ENCODE measurements around the gene LILRA1. TPM values are rescaled to one million over a fixed set of nuclear protein-coding genes. Genes with fewer than 3 reads are reported as not detected.

The LILRA1 gene
- total and polyA plus RNA-seq, 2 donors from 2014 or later: 0.43 to 2.2 TPM

GRCh38 chr19:54554896-54555295 is 38.5 kb upstream of the LILRA1 start:
- no peak for TF ChIP-seq CTCF (IDR thresholded peaks at IDR 0.05; ENCODE audit: borderline replicate concordance, extremely low read depth, insufficient read depth)
- Histone ChIP-seq H3K9me3 (ENCODE audit: control insufficient read depth in 2 of 3, insufficient read depth in 1 of 3, low read length in 3 of 3) (no peaks in the 10 kb centered on the region), H3K9ac (ENCODE audit: low read length in 3 of 3) (no peak overlapping the region), H3K4me1 (ENCODE audit: control insufficient read depth in 2 of 3, insufficient read depth in 2 of 3, low read depth in 1 of 3, low read length in 3 of 3) (no peaks in the 10 kb centered on the region), H3K27ac (ENCODE audit: low read depth in 2 of 2, low read length in 2 of 2) (no peak overlapping the region), H3K27me3 (ENCODE audit: control insufficient read depth, insufficient read depth, low read length) (no peaks in the 10 kb centered on the region), H3K4me3 (ENCODE audit: low read length in 3 of 3) (no peak overlapping the region), H3K36me3 (ENCODE audit: control insufficient read depth in 2 of 3, insufficient read depth in 3 of 3, low read length in 3 of 3) (no peaks in the 10 kb centered on the region)
- FAIRE-seq (no peak), DNase-seq (no peak)
- intact Hi-C loops (cut with DNase I): no loop called here

DNA sequence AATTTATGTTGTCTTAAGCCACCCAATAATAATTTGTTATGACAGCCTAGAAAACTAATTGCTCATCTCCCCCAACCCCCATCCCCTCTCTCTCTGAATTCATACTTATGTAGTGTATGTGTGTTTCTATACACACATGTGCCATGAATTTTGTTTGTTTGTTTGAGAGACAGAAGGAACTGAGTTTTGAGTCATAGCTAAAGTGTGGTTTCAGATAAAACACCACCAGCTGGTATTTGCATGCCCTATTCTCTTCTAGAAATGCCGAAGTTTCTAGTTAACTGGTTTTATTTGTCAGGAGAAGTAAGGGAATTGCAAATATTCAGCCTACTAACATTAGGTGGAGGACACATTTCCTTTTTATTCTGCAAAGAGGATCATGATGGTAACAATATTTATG is 37.2 kb upstream of the LILRA1 start:
- FAIRE-seq (no peak), DNase-seq (no peak)
- no peaks in the 10 kb centered on the region for H3K27me3 ChIP-seq (ENCODE audit: control insufficient read depth, insufficient read depth, low read length)
- intact Hi-C loops (cut with DNase I): no loop called here
- no peak overlapping the region for H3K9ac ChIP-seq (ENCODE audit: low read length in 3 of 3)
- no peaks in the 10 kb centered on the region for H3K9me3 ChIP-seq (ENCODE audit: control insufficient read depth in 2 of 3, insufficient read depth in 1 of 3, low read length in 3 of 3)
- no peaks in the 10 kb centered on the region for H3K4me1 ChIP-seq (ENCODE audit: control insufficient read depth in 2 of 3, insufficient read depth in 2 of 3, low read depth in 1 of 3, low read length in 3 of 3)
- H3K4me3 ChIP-seq (ENCODE audit: low read length in 3 of 3): no peak overlapping the region
- no peak for TF ChIP-seq CTCF (IDR thresholded peaks at IDR 0.05; ENCODE audit: borderline replicate concordance, extremely low read depth, insufficient read depth)
- no peaks in the 10 kb centered on the region for H3K36me3 ChIP-seq (ENCODE audit: control insufficient read depth in 2 of 3, insufficient read depth in 3 of 3, low read length in 3 of 3)
- no peak overlapping the region for H3K27ac ChIP-seq (ENCODE audit: low read depth in 2 of 2, low read length in 2 of 2)

DNA sequence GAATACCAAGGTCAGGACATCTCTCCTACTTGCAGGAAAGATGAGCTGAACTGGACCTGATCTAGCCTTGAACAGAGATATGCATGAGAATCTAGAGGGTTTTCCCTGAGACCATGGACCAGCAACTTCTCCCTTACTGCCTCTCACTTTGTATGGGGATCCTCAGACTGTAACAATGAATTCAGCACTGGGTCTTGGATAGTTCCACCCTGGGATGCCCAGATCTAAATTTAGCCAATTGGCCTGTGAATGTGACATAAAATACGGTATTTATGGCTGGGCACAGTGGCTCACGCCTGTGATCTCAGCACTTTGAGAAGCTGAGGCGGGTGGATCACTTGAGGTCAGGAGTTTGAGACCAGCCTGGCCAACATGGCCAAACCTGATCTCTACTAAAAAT is 35.1 kb upstream of the LILRA1 start:
- no peak for FAIRE-seq

More for the DNA sequence above, 35.1 kb upstream of the LILRA1 start:
- intact Hi-C loops (cut with DNase I): no loop called here
- peak in 2 of 5 donors; percentile 10 to 27 for DNase-seq
- TF ChIP-seq CTCF (IDR thresholded peaks at IDR 0.05; ENCODE audit: borderline replicate concordance, extremely low read depth, insufficient read depth): no peak
- Histone ChIP-seq H3K4me1 (ENCODE audit: control insufficient read depth in 2 of 3, insufficient read depth in 2 of 3, low read depth in 1 of 3, low read length in 3 of 3) (no peaks in the 10 kb centered on the region), H3K27ac (ENCODE audit: low read depth in 2 of 2, low read length in 2 of 2) (no peak overlapping the region), H3K36me3 (ENCODE audit: control insufficient read depth in 2 of 3, insufficient read depth in 3 of 3, low read length in 3 of 3) (no peaks in the 10 kb centered on the region), H3K4me3 (ENCODE audit: low read length in 3 of 3) (no peak overlapping the region), H3K27me3 (ENCODE audit: control insufficient read depth, insufficient read depth, low read length) (no peaks in the 10 kb centered on the region), H3K9me3 (ENCODE audit: control insufficient read depth in 2 of 3, insufficient read depth in 1 of 3, low read length in 3 of 3) (no peaks in the 10 kb centered on the region), H3K9ac (ENCODE audit: low read length in 3 of 3) (no peak overlapping the region)

Data from kidney (tissue), 14 donors.